ENCODE results near the gene SRGAP1.

SRGAP1 gene

GRCh38 chr12:63815482-63815852, 29.0 kb upstream of the SRGAP1 start:
- Histone ChIP-seq H3K4me1 (ENCODE audit: control insufficient read depth, insufficient read depth, low read length) (no peaks in the 10 kb centered on the region), H3K27me3 (ENCODE audit: control insufficient read depth, insufficient read depth, low read length) (no peaks in the 10 kb centered on the region), H3K36me3 (ENCODE audit: control insufficient read depth, insufficient read depth, low read length) (no peaks in the 10 kb centered on the region), H3K9me3 (ENCODE audit: control insufficient read depth, low read length) (no peaks in the 10 kb centered on the region), H3K4me3 (ENCODE audit: low read length) (no peak overlapping the region), H3K9ac (ENCODE audit: low read length) (no peak overlapping the region)

GRCh38 chr12:63816031-63816430, 28.5 kb upstream of the SRGAP1 start:
- no peak overlapping the region for H3K4me3 ChIP-seq (ENCODE audit: low read length)

DNA sequence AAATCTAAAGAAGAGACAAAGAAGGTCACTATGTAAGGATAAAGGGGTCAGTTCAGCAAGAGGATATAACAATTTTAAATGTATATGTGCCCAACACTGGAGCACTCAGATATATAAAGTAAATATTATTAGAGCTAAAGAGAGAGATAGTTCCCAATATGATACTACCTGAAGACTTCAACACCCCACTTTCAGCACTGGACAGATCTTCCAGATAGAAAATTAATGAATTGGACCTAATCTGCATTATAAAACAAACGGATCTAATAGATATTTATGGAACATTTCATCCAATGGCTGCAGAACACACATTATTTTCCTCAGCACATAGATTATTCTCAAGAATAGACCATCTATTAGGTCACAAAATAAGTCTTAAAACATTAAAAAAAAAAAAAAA, 24.1 kb upstream of the SRGAP1 start:
- peaks cover 5% of the 10 kb centered on the region for H3K27me3 ChIP-seq (ENCODE audit: control insufficient read depth, insufficient read depth, low read length)
- no peak overlapping the region for H3K9ac ChIP-seq (ENCODE audit: low read length)
- no peaks in the 10 kb centered on the region for H3K36me3 ChIP-seq (ENCODE audit: control insufficient read depth, insufficient read depth, low read length)
- no peaks in the 10 kb centered on the region for H3K9me3 ChIP-seq (ENCODE audit: control insufficient read depth, low read length)
- no peak overlapping the region for H3K4me3 ChIP-seq (ENCODE audit: low read length)
- H3K4me1 ChIP-seq (ENCODE audit: control insufficient read depth, insufficient read depth, low read length), result no peaks in the 10 kb centered on the region

More at GRCh38 chr12:63816031-63816430, 28.5 kb upstream of the SRGAP1 start:
- H3K27me3 ChIP-seq (ENCODE audit: control insufficient read depth, insufficient read depth, low read length), result no peaks in the 10 kb centered on the region
- no peak overlapping the region for H3K9ac ChIP-seq (ENCODE audit: low read length)
- H3K4me1 ChIP-seq (ENCODE audit: control insufficient read depth, insufficient read depth, low read length), result no peaks in the 10 kb centered on the region
- H3K36me3 ChIP-seq (ENCODE audit: control insufficient read depth, insufficient read depth, low read length), result no peaks in the 10 kb centered on the region
- H3K9me3 ChIP-seq (ENCODE audit: control insufficient read depth, low read length), result no peaks in the 10 kb centered on the region

DNA sequence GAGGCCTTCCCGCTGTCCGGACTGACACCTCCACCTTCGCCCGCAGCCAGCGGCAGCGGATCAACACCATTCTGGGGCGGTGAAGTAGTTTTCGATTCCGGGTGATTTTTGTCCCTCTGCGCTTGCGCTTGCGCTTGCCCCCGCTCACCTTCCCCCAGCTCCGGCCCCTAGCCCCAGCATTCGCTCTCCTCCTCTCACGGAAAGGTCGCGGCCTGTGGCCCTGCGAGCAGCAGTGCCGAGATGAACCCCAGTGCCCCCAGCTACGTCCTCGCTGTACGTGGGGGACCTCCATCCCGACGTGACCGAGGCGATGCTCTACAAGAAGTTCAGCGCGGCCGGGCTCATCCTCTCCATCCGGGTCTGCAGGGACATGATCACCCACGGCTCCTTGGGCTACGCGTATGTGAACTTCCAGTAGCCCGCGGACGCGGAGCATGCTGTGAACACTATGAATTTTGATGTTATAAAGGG, 22.7 kb upstream of the SRGAP1 start:
- Histone ChIP-seq H3K4me3 (ENCODE audit: low read length) (peak overlapping the region; percentile 14), H3K9me3 (ENCODE audit: control insufficient read depth, low read length) (no peaks in the 10 kb centered on the region), H3K4me1 (ENCODE audit: control insufficient read depth, insufficient read depth, low read length) (no peaks in the 10 kb centered on the region), H3K9ac (ENCODE audit: low read length) (peak overlapping the region; percentile 31), H3K36me3 (ENCODE audit: control insufficient read depth, insufficient read depth, low read length) (no peaks in the 10 kb centered on the region), H3K27me3 (ENCODE audit: control insufficient read depth, insufficient read depth, low read length) (peaks cover 5% of the 10 kb centered on the region)

DNA sequence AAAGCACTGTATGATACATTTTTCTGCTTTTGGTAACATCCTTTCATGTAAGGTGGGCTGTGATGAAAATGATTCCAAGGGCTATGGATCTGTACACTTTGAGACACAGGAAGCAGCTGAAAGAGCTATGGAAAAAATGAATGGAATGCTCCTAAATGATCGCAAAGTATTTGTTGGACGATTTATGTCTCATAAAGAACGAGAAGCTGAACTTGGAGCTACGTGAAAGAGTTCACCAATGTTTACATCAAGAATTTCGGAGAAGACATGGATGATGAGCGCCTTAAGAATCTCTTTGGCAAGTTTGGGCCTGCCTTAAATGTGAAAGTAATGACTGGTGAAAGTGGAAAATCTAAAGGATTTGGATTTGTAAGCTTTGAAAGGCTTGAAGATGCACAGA, 22.1 kb upstream of the SRGAP1 start:
- no peak overlapping the region for H3K4me3 ChIP-seq (ENCODE audit: low read length)
- peaks cover 5% of the 10 kb centered on the region for H3K27me3 ChIP-seq (ENCODE audit: control insufficient read depth, insufficient read depth, low read length)
- no peaks in the 10 kb centered on the region for H3K36me3 ChIP-seq (ENCODE audit: control insufficient read depth, insufficient read depth, low read length)
- peak overlapping the region; percentile 31 for H3K9ac ChIP-seq (ENCODE audit: low read length)
- no peaks in the 10 kb centered on the region for H3K9me3 ChIP-seq (ENCODE audit: control insufficient read depth, low read length)
- no peaks in the 10 kb centered on the region for H3K4me1 ChIP-seq (ENCODE audit: control insufficient read depth, insufficient read depth, low read length)

DNA sequence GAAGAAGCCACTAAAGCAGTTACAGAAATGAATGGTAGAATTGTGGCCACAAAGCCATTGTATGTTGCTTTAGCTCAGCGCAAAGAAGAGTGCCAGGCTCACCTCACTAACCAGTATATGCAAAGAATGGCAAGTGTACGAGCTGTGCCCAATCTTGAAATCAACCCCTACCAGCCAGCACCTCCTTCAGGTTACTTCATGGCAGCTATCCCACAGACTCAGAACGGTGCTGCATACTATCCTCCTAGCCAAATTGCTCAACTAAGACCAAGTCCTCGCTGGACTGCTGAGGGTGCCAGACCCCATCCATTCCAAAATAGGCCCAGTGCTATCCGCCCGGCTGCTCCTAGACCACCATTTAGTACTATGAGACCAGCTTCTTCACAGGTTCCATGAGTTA, 21.5 kb upstream of the SRGAP1 start:
- peaks cover 5% of the 10 kb centered on the region for H3K27me3 ChIP-seq (ENCODE audit: control insufficient read depth, insufficient read depth, low read length)
- H3K36me3 ChIP-seq (ENCODE audit: control insufficient read depth, insufficient read depth, low read length), result no peaks in the 10 kb centered on the region
- H3K4me3 ChIP-seq (ENCODE audit: low read length), result no peak overlapping the region
- H3K9me3 ChIP-seq (ENCODE audit: control insufficient read depth, low read length), result no peaks in the 10 kb centered on the region
- no peak overlapping the region for H3K9ac ChIP-seq (ENCODE audit: low read length)
- H3K4me1 ChIP-seq (ENCODE audit: control insufficient read depth, insufficient read depth, low read length), result no peaks in the 10 kb centered on the region

- Histone ChIP-seq H3K36me3 (ENCODE audit: control insufficient read depth, insufficient read depth, low read length) (no peaks in the 10 kb centered on the region), H3K9me3 (ENCODE audit: control insufficient read depth, low read length) (no peaks in the 10 kb centered on the region), H3K4me1 (ENCODE audit: control insufficient read depth, insufficient read depth, low read length) (no peaks in the 10 kb centered on the region), H3K27me3 (ENCODE audit: control insufficient read depth, insufficient read depth, low read length) (peaks cover 14% of the 10 kb centered on the region), H3K4me3 (ENCODE audit: low read length) (no peak overlapping the region), H3K9ac (ENCODE audit: low read length) (no peak overlapping the region)
These were observed 18.4 kb upstream of the SRGAP1 start for GRCh38 chr12:63826006-63826585.

DNA sequence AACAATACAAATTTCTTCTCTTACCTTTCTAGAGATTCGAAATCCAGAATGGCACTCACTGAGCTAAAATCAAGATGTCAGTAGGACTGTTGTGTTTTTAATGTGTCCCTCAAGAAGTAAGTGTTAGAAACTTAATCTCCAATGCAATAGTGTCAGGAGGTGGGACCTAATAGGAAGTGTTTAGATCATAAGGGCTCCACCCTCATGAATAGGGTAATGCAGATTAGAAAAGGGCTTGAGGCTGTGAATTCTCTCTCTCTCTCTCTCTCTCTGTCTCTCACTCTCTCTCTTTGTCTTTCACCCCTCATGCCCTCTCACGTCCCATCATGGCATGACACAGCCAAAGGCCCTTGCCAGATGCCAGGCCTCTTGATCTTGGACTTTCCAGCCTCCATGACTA, 15.6 kb upstream of the SRGAP1 start:
- H3K9ac ChIP-seq (ENCODE audit: low read length), result no peak overlapping the region
- no peak overlapping the region for H3K4me3 ChIP-seq (ENCODE audit: low read length)
- no peaks in the 10 kb centered on the region for H3K36me3 ChIP-seq (ENCODE audit: control insufficient read depth, insufficient read depth, low read length)
- H3K27me3 ChIP-seq (ENCODE audit: control insufficient read depth, insufficient read depth, low read length), result peaks cover 8% of the 10 kb centered on the region
- no peaks in the 10 kb centered on the region for H3K9me3 ChIP-seq (ENCODE audit: control insufficient read depth, low read length)
- H3K4me1 ChIP-seq (ENCODE audit: control insufficient read depth, insufficient read depth, low read length), result no peaks in the 10 kb centered on the region

DNA sequence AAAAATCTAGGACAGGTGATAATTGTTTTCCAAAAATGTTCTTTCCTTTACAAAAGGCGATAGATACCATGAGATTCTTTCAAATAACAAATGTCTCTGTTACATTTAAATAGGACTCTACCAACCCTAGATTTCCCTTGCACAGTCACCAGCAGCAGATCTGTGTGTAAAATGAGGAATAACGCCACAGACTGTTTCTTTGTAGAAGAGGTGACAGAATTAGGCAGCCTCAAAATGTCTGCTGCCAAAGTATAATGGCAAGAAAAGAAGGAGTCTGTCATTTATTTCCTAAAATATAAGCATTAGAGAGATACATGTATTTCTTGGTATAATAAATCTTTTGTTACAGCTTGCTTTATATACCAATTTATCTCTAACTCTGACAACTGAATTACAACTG, 8.5 kb upstream of the SRGAP1 start:
- Histone ChIP-seq H3K27me3 (ENCODE audit: control insufficient read depth, insufficient read depth, low read length) (peaks cover 6% of the 10 kb centered on the region), H3K36me3 (ENCODE audit: control insufficient read depth, insufficient read depth, low read length) (no peaks in the 10 kb centered on the region), H3K4me1 (ENCODE audit: control insufficient read depth, insufficient read depth, low read length) (no peaks in the 10 kb centered on the region)

GRCh38 chr12:63836936-63837335, 7.6 kb upstream of the SRGAP1 start:
- no peak overlapping the region for H3K9ac ChIP-seq (ENCODE audit: low read length)
- no peaks in the 10 kb centered on the region for H3K4me1 ChIP-seq (ENCODE audit: control insufficient read depth, insufficient read depth, low read length)
- no peaks in the 10 kb centered on the region for H3K36me3 ChIP-seq (ENCODE audit: control insufficient read depth, insufficient read depth, low read length)
- no peak overlapping the region for H3K4me3 ChIP-seq (ENCODE audit: low read length)
- H3K27me3 ChIP-seq (ENCODE audit: control insufficient read depth, insufficient read depth, low read length), result peaks cover 6% of the 10 kb centered on the region
- H3K9me3 ChIP-seq (ENCODE audit: control insufficient read depth, low read length), result no peaks in the 10 kb centered on the region

More for the DNA sequence above, 8.5 kb upstream of the SRGAP1 start:
- Histone ChIP-seq H3K4me3 (ENCODE audit: low read length) (no peak overlapping the region), H3K9me3 (ENCODE audit: control insufficient read depth, low read length) (no peaks in the 10 kb centered on the region), H3K9ac (ENCODE audit: low read length) (no peak overlapping the region)

- Histone ChIP-seq H3K4me1 (ENCODE audit: control insufficient read depth, insufficient read depth, low read length) (no peaks in the 10 kb centered on the region), H3K36me3 (ENCODE audit: control insufficient read depth, insufficient read depth, low read length) (no peaks in the 10 kb centered on the region), H3K27me3 (ENCODE audit: control insufficient read depth, insufficient read depth, low read length) (peaks cover 6% of the 10 kb centered on the region), H3K4me3 (ENCODE audit: low read length) (no peak overlapping the region), H3K9me3 (ENCODE audit: control insufficient read depth, low read length) (no peaks in the 10 kb centered on the region), H3K9ac (ENCODE audit: low read length) (no peak overlapping the region)
These were observed 6.1 kb upstream of the SRGAP1 start for GRCh38 chr12:63838411-63838810.

DNA sequence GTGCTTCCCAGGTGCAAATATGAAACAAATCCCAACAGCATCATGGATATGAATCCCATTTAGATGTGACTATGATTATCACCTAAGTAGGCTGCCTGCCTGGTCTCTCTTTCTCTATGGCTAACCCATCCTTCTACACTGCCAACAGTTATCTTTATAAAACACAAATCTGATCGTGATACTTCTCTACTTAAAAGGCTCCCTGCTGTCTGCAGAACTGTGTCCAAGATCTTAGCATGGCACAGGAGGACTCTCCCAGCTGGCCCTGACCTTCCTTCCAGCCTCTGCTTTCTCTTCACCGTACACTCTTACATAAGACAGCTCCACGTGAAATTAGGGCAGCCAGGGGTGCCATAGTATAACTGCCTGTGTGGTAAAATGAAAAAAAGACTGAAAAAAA, 3.5 kb upstream of the SRGAP1 start:
- H3K4me1 ChIP-seq (ENCODE audit: control insufficient read depth, insufficient read depth, low read length), result no peaks in the 10 kb centered on the region
- H3K9me3 ChIP-seq (ENCODE audit: control insufficient read depth, low read length), result no peaks in the 10 kb centered on the region
- H3K9ac ChIP-seq (ENCODE audit: low read length), result no peak overlapping the region
- H3K27me3 ChIP-seq (ENCODE audit: control insufficient read depth, insufficient read depth, low read length), result peaks cover 6% of the 10 kb centered on the region
- H3K4me3 ChIP-seq (ENCODE audit: low read length), result no peak overlapping the region
- no peaks in the 10 kb centered on the region for H3K36me3 ChIP-seq (ENCODE audit: control insufficient read depth, insufficient read depth, low read length)

DNA sequence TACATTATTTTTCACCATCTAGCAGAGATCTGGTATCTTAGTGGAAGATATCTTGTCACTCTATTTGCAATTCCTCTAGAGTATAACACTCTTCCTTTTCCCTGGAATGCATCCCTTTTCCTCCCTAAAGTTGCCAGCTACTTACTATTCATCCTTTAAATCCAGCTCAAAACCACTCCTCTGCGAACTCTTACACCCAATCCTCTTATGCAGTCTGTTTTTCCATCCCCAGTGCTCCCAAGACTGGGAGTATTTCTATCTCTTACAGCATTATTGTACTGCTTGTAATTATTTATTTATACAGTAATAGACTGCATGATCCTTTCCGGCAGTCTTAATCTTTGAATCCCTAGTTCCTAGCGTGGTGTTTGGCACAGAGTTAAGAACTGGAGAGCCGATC, 2.9 kb upstream of the SRGAP1 start:
- no peaks in the 10 kb centered on the region for H3K9me3 ChIP-seq (ENCODE audit: control insufficient read depth, low read length)
- H3K4me1 ChIP-seq (ENCODE audit: control insufficient read depth, insufficient read depth, low read length), result peaks cover 2% of the 10 kb centered on the region
- peaks cover 6% of the 10 kb centered on the region for H3K27me3 ChIP-seq (ENCODE audit: control insufficient read depth, insufficient read depth, low read length)
- H3K9ac ChIP-seq (ENCODE audit: low read length), result no peak overlapping the region
- H3K4me3 ChIP-seq (ENCODE audit: low read length), result no peak overlapping the region
- no peaks in the 10 kb centered on the region for H3K36me3 ChIP-seq (ENCODE audit: control insufficient read depth, insufficient read depth, low read length)

All from mucosa of stomach (tissue), 1 donor.